Forelimb muscle (tissue), 1 donor: ENCODE results near the gene ABHD1. TPM values are rescaled to one million over a fixed set of nuclear protein-coding genes. Genes with fewer than 3 reads are reported as not detected.
"Not testable (repeated sequence)": the region's sequence is repeated elsewhere in the genome, so short reads cannot be mapped to it uniquely, and the experiment has no call there.

ENCODE experiments used
- DNase-seq: peaks from one replicate; pipeline ENCODE4 v3.0.0-alpha.2; 2013; ENCODE audit warnings: low read depth
- polyA plus RNA-seq: library from polyadenylated mRNA; unstranded; fragments of 120-200 nt; gene quantifications from one replicate; pipeline ENCODE4 v1.2.1, GENCODE V29; 2013; ENCODE audit not compliant: insufficient read length

ABHD1 gene
- 0.49 TPM for polyA plus RNA-seq

GRCh38 chr2:27123302-27124150 lies at the start of gene ABHD1:
Gene ABHD1 (plus strand): TSS chr2:27123815. CDS start chr2:27123949, 134 bp downstream.
- DNase-seq: no peak

- no peak for DNase-seq
These were observed 48.7 kb upstream of the ABHD1 start for GRCh38 chr2:27074738-27075565.

- not testable (repeated sequence) for DNase-seq
These were observed 48.1 kb upstream of the ABHD1 start for GRCh38 chr2:27075566-27075871.

DNA sequence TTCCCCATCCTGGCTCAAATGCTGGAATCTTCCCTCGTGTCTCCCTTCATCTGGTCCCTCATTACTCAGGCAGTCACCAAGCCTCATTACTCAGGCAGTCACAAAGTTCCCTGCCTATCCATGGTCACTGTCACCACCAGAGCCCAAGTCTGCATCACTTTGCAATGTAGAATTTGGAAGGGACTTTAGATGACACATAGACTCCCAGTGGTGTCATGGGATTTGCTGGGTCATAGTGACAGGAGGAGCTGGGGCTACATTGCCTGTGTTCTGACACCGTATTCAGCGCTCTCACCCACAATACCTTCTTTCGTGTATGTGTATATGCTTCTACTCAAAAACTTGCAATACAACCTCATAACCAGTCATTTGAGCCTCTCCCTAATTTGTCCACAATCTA lies 47.3 kb upstream of the ABHD1 start:
- no peak for DNase-seq

DNA sequence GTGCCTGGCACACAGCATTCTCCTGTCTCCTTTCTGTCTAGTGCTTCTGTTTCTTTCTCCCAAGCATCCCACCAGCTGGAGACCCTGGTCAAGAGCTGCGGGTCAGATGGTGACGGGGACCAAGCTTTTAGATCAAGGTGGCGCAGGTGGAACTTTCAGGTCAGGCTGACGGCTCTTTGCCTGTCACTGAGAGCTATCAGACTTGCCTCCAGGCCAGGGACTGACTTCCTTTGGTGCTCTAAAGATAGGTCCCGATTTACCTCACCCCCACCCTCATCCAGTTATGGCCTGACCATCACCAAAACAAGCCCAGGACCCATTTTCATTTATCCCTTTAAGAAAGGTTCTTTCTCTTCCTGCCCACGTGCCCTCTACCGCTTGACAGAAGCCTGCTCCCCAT lies 46.4 kb upstream of the ABHD1 start:
- DNase-seq: no peak

DNA sequence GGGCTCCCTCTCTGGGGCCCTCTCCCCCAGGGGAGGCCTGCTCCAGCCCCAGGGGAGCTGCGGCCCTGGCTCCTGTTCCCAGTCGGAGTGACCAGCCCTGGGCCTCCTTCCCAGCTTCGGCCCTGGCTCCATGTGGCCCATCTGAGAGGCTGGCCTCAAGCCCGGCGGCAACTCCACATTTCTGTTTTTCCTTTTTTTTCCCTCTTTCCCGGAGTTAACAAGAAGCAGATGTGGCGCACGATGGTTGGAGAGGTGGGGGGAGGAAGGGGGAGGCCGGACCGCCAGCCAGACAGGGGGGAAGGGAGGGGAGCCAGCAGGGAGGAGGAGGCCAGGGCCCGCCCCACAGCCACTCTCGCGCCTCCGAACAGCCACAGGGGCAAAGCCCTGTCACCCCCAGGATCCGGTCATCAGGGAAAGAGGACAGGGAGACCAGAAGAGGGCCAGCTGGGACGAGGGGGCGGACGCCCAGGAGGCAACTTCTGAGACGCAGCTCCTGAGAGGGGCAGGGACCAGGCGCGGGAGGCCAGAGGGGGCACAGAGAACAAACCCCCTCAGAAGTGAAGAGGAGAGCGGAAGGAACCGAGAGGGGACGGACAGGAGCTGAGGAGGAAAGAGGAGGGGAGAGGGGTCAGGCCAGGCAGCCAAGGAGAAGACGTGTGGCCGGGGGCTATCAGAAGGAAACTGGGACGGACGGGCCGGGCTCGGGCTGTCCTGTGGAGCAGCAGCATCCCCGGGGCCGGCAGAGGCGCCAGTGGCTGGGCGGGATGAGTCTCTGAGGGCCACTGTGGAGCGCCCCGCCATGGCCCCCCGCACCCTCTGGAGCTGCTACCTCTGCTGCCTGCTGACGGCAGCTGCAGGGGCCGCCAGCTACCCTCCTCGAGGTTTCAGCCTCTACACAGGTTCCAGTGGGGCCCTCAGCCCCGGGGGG lies 45.1 kb upstream of the ABHD1 start, which contains the start of gene EMILIN1:
Gene EMILIN1, plus strand, starts transcription at position 349 of the 928 bp plus-strand sequence. Its CDS starts 451 bp downstream, at position 800.
- peak; percentile 90 for DNase-seq

- DNase-seq: no peak
These were observed 44.1 kb upstream of the ABHD1 start for GRCh38 chr2:27079233-27080139.

- DNase-seq: no peak
These were observed 43.5 kb upstream of the ABHD1 start for GRCh38 chr2:27080140-27080469.

DNA sequence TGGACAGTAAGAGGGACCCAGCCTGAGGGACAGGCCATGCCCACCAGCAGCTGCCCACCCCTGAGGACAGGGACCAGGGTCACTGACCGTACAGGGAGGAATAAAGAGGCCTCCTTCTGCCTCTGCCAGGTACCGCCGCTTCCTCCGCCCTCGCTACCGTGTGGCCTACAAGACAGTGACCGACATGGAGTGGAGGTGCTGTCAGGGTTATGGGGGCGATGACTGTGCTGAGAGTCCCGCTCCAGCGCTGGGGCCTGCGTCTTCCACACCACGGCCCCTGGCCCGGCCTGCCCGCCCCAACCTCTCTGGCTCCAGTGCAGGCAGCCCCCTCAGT lies 43.0 kb upstream of the ABHD1 start:
- no peak for DNase-seq

- DNase-seq: no peak
These were observed 41.4 kb upstream of the ABHD1 start for GRCh38 chr2:27081984-27082772.

GRCh38 chr2:27082773-27083409 lies 40.7 kb upstream of the ABHD1 start:
- no peak for DNase-seq

GRCh38 chr2:27083410-27084296 lies 40.0 kb upstream of the ABHD1 start:
- DNase-seq: no peak

GRCh38 chr2:27084297-27085061 lies 39.1 kb upstream of the ABHD1 start:
- DNase-seq: no peak

DNA sequence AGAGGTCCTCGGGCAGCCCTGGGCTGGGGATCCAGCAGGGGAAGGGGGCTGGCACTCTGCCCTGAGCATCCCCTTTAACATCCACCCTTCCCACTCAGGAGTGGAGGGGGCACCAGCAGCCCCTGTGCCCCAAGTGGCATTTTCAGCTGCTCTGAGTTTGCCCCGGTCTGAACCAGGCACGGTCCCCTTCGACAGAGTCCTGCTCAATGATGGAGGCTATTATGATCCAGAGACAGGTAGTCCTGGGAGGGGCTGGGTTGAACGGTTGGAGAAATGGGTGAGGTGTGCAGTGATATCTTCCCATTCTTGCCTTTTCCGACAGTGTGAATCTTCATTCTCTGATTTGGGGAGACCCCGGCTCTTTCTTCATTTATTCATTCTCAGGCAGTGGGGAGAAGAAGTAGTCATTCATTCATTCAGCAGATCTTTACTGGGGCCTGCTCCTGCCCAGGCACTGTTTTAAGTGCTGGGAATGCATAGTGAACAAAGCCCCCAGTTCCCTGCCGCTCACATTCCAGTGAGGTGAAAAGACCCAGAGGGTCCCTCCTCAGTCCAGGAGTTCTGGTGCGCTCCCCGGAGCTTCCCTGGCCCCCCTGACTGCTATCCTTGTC lies 38.4 kb upstream of the ABHD1 start:
- DNase-seq: no peak

GRCh38 chr2:27085673-27086089 lies 37.9 kb upstream of the ABHD1 start:
- DNase-seq: no peak

DNA sequence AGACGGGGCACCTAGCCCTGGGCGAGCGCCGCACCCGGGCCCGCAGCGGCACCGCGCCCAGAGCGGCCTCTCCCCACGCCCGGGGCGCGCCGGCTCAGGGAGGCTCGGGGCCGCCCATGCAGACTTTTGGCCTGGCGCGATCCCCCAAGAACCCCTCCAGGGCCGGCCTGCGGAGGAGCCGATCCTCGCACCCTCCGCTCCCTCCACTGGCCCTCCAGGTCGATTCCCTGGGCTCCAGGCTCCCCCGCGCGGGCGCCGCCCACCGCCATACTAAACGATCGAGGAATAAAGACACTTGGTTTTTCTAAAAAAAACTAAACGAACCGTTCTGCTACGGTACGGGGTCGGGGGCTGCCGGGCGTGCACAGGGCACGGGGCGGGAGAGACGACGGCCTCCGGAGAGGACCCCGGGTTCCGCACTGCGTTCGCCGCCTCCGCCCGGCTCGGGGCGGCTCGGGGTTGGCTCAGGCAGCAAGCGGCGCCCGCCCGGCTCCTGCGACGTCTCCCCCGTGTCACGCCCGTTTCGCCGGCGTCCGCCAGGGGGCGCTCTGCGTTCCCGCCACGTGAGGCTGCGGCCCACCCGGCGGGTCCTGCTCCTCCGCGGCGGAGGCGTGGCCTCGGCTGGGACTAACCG lies 37.4 kb upstream of the ABHD1 start:
- DNase-seq: peak; percentile 76
